Measurements from ENCODE around the gene CFAP77. TPM values are rescaled to one million over a fixed set of nuclear protein-coding genes. Genes with fewer than 3 reads are reported as not detected.

CFAP77 gene
- total RNA-seq, 1 donor from 2014 or later: not detected

DNA sequence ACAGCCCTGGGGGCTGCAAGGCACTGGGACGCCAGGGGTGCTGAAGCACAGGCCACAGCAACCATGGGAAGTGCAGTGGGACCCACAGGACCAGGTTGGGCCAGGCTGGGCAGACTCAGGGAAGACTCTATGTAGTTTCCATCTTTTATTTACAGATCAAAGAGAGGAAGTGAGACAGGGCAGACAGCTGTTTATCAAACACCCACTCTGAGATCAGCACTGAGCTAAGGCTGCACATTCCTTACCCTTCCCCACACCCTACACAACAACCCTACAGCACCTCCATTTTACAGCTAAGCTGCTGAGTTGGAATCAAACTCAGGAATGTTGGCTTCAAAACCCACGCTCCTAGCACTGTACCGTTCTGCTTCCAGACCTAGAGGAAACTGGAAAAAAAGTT is 192.2 kb downstream of the CFAP77 start:
- DNase-seq (no peak), ATAC-seq (no peak)
- H3K4me3 ChIP-seq: no peak overlapping the region
- H3K27me3 ChIP-seq: no peaks in the 10 kb centered on the region
- no peaks in the 10 kb centered on the region for H3K4me1 ChIP-seq
- intact Hi-C loops (cut with DNase I): no loop called here
- no peak overlapping the region for H3K27ac ChIP-seq
- TF ChIP-seq CTCF (IDR thresholded peaks at IDR 0.05): no peak
- H3K9me3 ChIP-seq: no peaks in the 10 kb centered on the region
- peaks cover 12% of the 10 kb centered on the region for H3K36me3 ChIP-seq

DNA sequence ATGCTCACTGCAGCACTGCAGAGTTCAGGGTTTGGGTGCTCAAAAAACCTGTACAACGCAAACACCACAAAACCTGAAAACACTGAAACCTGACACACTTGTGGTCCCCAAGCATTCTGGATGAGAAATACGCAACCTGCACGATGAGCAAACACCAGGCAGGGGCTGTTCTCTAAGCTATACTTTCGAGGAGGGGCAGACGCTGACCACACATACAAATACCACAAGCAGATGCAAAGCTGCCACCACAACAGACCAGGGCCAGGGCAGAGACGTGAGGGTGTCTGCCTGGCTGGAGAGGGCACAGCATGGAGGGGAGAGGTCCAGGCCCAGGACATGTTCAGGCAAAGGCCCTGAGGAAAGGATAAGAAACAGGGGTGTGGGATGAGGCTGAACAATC is 195.4 kb downstream of the CFAP77 start:
- intact Hi-C loops (cut with DNase I): no loop called here
- no peak overlapping the region for H3K4me3 ChIP-seq
- no peaks in the 10 kb centered on the region for H3K27me3 ChIP-seq
- DNase-seq (no peak), ATAC-seq (no peak)
- H3K36me3 ChIP-seq: peaks cover 39% of the 10 kb centered on the region
- no peaks in the 10 kb centered on the region for H3K9me3 ChIP-seq
- no peak for TF ChIP-seq CTCF (IDR thresholded peaks at IDR 0.05)
- H3K4me1 ChIP-seq: no peaks in the 10 kb centered on the region
- no peak overlapping the region for H3K27ac ChIP-seq

DNA sequence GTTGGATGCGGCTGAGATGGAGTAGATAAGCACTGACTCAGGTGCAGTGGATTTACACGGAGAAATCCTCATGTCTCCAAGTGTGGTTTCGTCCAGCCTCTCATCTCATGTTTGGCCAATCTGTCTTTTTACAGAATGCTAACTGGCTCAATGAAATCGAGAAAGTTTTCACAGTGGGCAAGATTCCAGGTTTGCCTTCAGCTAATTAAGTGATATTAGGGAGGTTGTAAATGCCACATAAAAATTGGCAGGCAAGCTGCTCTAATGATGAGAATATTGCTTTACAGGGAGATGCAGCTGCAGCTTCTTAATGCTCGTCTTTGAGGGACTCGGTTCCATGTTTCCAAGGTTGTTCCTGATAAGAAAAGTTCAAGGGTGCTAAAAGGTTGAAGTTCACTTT is 196.1 kb downstream of the CFAP77 start:
- Histone ChIP-seq H3K4me1 (no peaks in the 10 kb centered on the region), H3K9me3 (no peaks in the 10 kb centered on the region), H3K36me3 (peaks cover 46% of the 10 kb centered on the region), H3K4me3 (no peak overlapping the region), H3K27me3 (no peaks in the 10 kb centered on the region), H3K27ac (no peak overlapping the region)
- ATAC-seq: no peak
- intact Hi-C loops (cut with DNase I): no loop called here
- no peak for DNase-seq
- no peak for TF ChIP-seq CTCF (IDR thresholded peaks at IDR 0.05)

GRCh38 chr9:132609184-132609583 is 199.2 kb downstream of the CFAP77 start:
- no peak for TF ChIP-seq CTCF (IDR thresholded peaks at IDR 0.05)
- H3K27ac ChIP-seq: no peak overlapping the region
- H3K4me3 ChIP-seq: no peak overlapping the region
- ATAC-seq (no peak), DNase-seq (no peak)
- peaks cover 65% of the 10 kb centered on the region for H3K36me3 ChIP-seq
- H3K4me1 ChIP-seq: no peaks in the 10 kb centered on the region
- no peaks in the 10 kb centered on the region for H3K27me3 ChIP-seq
- no peaks in the 10 kb centered on the region for H3K9me3 ChIP-seq
- intact Hi-C loops (cut with DNase I): no loop called here

DNA sequence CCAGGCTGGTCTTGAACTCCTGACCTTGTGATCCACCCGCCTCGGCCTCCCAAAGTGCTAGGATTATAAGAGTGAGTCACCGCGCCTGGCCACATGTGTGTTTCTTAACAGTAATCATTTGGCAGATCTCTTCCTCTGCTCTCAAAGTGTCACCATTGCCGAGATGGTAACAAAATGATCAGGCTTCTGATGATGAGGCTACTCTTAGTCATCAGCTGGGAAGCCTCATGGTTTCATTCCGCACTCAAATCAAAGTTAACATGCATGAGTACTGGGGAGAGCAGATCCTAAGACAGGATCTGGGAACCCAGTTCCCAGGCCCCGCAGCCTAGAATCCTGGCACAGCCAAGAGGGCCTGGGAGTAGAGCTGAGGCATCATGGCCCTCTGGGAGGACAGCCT is 199.8 kb downstream of the CFAP77 start:
- Histone ChIP-seq H3K27me3 (no peaks in the 10 kb centered on the region), H3K27ac (no peak overlapping the region), H3K9me3 (no peaks in the 10 kb centered on the region), H3K4me1 (no peaks in the 10 kb centered on the region), H3K4me3 (no peak overlapping the region), H3K36me3 (peaks cover 71% of the 10 kb centered on the region)
- TF ChIP-seq CTCF (IDR thresholded peaks at IDR 0.05): no peak
- intact Hi-C loops (cut with DNase I): no loop called here
- DNase-seq: no peak
- no peak for ATAC-seq

DNA sequence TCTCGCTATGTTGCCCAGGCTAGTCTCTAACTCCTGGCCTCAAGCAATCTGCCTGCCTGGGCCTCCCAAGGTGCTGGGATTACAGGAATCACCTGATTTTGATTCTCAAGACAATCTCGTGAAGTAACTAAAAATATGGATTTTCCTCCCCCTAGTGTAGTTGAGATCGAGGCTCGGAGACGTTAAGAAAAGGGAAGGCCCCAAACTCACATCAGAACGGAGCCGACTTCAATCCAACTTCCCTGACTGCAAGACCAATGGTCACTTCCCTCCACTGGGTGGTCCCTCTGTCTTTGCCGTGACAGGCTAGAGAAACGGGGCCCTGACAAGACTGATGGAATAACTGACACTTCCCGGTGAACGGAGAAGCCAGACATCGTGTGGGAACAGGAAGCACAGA is 200.7 kb downstream of the CFAP77 start:
- Histone ChIP-seq H3K4me3 (no peak overlapping the region), H3K27ac (no peak overlapping the region), H3K27me3 (no peaks in the 10 kb centered on the region), H3K9me3 (no peaks in the 10 kb centered on the region), H3K4me1 (no peaks in the 10 kb centered on the region), H3K36me3 (peaks cover 79% of the 10 kb centered on the region)
- ATAC-seq (no peak), DNase-seq (no peak)
- intact Hi-C loops (cut with DNase I): no loop called here
- no peak for TF ChIP-seq CTCF (IDR thresholded peaks at IDR 0.05)
